Measurements from ENCODE around the gene SLCO3A1.
A peak's percentile ranks its signal among the peaks of the same experiment; 100 is the strongest.

Gene SLCO3A1

DNA sequence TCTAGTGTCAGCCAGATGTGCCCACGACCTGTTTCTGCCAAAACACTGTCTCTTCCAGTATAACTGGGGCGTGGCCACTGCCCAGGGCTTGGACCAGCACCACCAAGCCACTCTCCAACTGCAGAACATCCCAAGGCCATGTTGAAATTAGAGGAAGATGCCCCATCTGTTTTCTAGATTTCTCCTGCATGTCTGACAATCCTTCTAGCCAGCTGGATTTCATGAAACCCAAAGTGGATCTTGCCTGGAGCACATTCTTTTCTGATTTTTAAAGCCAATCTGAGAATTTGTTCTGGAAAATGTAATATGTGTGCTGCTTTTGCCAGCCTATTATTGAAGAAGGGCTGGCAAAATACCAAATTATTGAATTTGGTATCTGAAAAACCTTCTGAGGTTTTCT is 182.5 kb downstream of the SLCO3A1 start:
- H3K4me3 Mint-ChIP-seq, result no peak overlapping the region
- H3K9me3 Mint-ChIP-seq, result no peaks in the 10 kb centered on the region
- no peaks in the 10 kb centered on the region for H3K27me3 Mint-ChIP-seq
- DNase-seq (ENCODE audit: low spot score in 2 of 2) (no peak), ATAC-seq (replicated peaks; ENCODE audit: extremely low read depth, poor library complexity, severe bottlenecking) (no peak)
- H3K4me1 Mint-ChIP-seq, result peaks cover 53% of the 10 kb centered on the region
- no peak overlapping the region for H3K27ac Mint-ChIP-seq (ENCODE audit: low read depth)
- H3K36me3 Mint-ChIP-seq (ENCODE audit: insufficient read depth), result peaks cover 3% of the 10 kb centered on the region

DNA sequence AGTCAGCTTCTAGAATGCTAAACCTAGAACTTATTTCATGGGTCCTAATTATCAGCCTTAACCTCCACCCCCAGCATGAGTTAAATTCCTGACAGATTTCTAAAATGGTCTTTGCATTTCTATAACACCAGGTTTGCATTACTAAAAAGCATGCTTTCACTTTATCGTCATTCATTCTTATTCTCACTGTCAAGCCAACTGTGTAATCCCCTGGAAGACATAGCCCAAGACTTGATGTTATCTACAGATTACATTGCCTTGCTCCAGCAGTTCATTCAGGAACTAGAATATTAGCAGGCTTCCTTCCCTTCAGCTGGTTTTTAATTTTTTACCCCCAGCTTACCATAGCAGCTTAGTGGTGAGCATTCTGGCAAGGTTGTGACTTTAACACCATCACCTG is 184.0 kb downstream of the SLCO3A1 start:
- Mint-ChIP-seq H3K9me3 (no peaks in the 10 kb centered on the region), H3K27ac (ENCODE audit: low read depth) (no peak overlapping the region), H3K36me3 (ENCODE audit: insufficient read depth) (no peaks in the 10 kb centered on the region), H3K4me3 (no peak overlapping the region), H3K27me3 (no peaks in the 10 kb centered on the region), H3K4me1 (peaks cover 54% of the 10 kb centered on the region)
- DNase-seq (ENCODE audit: low spot score in 2 of 2) (no peak), ATAC-seq (replicated peaks; ENCODE audit: extremely low read depth, poor library complexity, severe bottlenecking) (no peak)

DNA sequence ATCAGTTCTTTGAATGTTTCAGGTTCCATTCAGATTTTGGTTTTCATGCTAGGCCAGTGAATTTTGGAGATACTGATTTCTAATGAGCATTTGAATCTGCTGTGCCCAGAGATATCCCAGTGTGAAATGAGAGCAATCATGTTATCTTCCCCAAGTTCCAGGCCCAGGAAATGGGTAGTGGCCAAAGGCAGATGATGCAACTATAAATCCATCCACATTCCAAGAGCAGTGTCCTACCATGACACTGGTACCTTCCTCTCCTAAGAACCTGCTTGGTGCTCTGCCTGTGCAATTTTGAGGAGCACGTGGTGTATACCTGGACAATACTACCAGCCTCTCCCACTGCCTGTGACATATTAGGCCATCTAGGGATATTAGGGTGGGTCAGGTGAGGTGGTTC is 186.8 kb downstream of the SLCO3A1 start:
- Mint-ChIP-seq H3K4me3 (no peak overlapping the region), H3K27me3 (no peaks in the 10 kb centered on the region), H3K4me1 (peaks cover 56% of the 10 kb centered on the region), H3K27ac (ENCODE audit: low read depth) (no peak overlapping the region), H3K36me3 (ENCODE audit: insufficient read depth) (no peaks in the 10 kb centered on the region), H3K9me3 (no peaks in the 10 kb centered on the region)
- ATAC-seq (replicated peaks; ENCODE audit: extremely low read depth, poor library complexity, severe bottlenecking) (no peak), DNase-seq (ENCODE audit: low spot score in 2 of 2) (no peak)

- Mint-ChIP-seq H3K4me1 (peaks cover 56% of the 10 kb centered on the region), H3K27me3 (no peaks in the 10 kb centered on the region), H3K36me3 (ENCODE audit: insufficient read depth) (no peaks in the 10 kb centered on the region), H3K4me3 (no peak overlapping the region), H3K9me3 (no peaks in the 10 kb centered on the region), H3K27ac (ENCODE audit: low read depth) (no peak overlapping the region)
- ATAC-seq (replicated peaks; ENCODE audit: extremely low read depth, poor library complexity, severe bottlenecking) (no peak), DNase-seq (ENCODE audit: low spot score in 2 of 2) (no peak)
Observed at GRCh38 chr15:92041371-92041770, 187.9 kb downstream of the SLCO3A1 start.

GRCh38 chr15:92043283-92043682 is 189.8 kb downstream of the SLCO3A1 start:
- Mint-ChIP-seq H3K36me3 (ENCODE audit: insufficient read depth) (no peaks in the 10 kb centered on the region), H3K27me3 (no peaks in the 10 kb centered on the region), H3K9me3 (no peaks in the 10 kb centered on the region), H3K27ac (ENCODE audit: low read depth) (no peak overlapping the region), H3K4me3 (no peak overlapping the region), H3K4me1 (peaks cover 54% of the 10 kb centered on the region)
- DNase-seq (ENCODE audit: low spot score in 2 of 2) (no peak), ATAC-seq (replicated peaks; ENCODE audit: extremely low read depth, poor library complexity, severe bottlenecking) (no peak)

DNA sequence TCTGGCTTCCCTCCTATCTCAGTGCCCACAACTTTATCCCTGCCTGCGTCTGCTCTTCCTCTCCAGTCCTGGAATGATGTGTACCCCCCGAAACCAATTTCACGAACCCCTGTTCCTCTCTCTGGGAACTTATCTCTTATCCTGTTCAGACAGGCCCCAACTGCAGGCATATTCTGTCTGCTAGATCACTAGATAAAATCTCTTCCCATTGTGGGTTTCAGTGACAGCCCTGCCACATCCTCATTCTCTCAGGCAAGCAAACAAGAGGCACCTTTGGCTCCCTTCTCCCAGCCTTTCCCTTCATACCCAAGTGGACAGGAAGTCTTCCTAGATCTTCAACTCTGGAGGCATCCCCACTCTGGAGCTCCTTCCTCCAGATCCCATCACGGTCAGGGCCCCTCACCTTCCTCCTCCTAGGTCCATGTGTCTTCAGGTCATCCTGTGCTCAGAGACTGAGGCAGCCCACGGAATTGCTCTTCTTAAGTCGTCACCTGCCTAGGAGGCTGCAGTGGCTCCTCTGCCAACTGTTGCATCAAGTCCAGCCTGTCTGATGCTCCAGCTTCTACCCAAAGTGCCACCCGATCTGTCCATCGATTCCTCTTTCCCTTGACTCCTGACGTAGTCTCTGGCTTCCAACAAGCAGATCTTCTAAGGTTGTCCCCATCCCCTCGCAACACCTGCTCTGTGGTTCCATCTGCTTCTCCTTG is 190.8 kb downstream of the SLCO3A1 start:
- Mint-ChIP-seq H3K27me3 (no peaks in the 10 kb centered on the region), H3K27ac (ENCODE audit: low read depth) (peak overlapping the region; percentile 78), H3K9me3 (no peaks in the 10 kb centered on the region), H3K4me3 (no peak overlapping the region), H3K36me3 (ENCODE audit: insufficient read depth) (no peaks in the 10 kb centered on the region), H3K4me1 (peaks cover 62% of the 10 kb centered on the region)
- ATAC-seq (replicated peaks; ENCODE audit: extremely low read depth, poor library complexity, severe bottlenecking) (no peak), DNase-seq (ENCODE audit: low spot score in 2 of 2) (no peak)

- no peaks in the 10 kb centered on the region for H3K27me3 Mint-ChIP-seq
- ATAC-seq (replicated peaks; ENCODE audit: extremely low read depth, poor library complexity, severe bottlenecking) (no peak), DNase-seq (ENCODE audit: low spot score in 2 of 2) (no peak)
- no peak overlapping the region for H3K27ac Mint-ChIP-seq (ENCODE audit: low read depth)
- H3K36me3 Mint-ChIP-seq (ENCODE audit: insufficient read depth), result peaks cover 2% of the 10 kb centered on the region
- peaks cover 52% of the 10 kb centered on the region for H3K4me1 Mint-ChIP-seq
- no peak overlapping the region for H3K4me3 Mint-ChIP-seq
- no peaks in the 10 kb centered on the region for H3K9me3 Mint-ChIP-seq
Observed at GRCh38 chr15:92047900-92048299, 194.4 kb downstream of the SLCO3A1 start.

GRCh38 chr15:92048739-92049138 is 195.2 kb downstream of the SLCO3A1 start:
- ATAC-seq (replicated peaks; ENCODE audit: extremely low read depth, poor library complexity, severe bottlenecking) (no peak), DNase-seq (ENCODE audit: low spot score in 2 of 2) (no peak)
- peaks cover 46% of the 10 kb centered on the region for H3K4me1 Mint-ChIP-seq
- no peak overlapping the region for H3K27ac Mint-ChIP-seq (ENCODE audit: low read depth)
- no peak overlapping the region for H3K4me3 Mint-ChIP-seq
- H3K27me3 Mint-ChIP-seq, result no peaks in the 10 kb centered on the region
- H3K9me3 Mint-ChIP-seq, result no peaks in the 10 kb centered on the region
- H3K36me3 Mint-ChIP-seq (ENCODE audit: insufficient read depth), result peaks cover 2% of the 10 kb centered on the region

DNA sequence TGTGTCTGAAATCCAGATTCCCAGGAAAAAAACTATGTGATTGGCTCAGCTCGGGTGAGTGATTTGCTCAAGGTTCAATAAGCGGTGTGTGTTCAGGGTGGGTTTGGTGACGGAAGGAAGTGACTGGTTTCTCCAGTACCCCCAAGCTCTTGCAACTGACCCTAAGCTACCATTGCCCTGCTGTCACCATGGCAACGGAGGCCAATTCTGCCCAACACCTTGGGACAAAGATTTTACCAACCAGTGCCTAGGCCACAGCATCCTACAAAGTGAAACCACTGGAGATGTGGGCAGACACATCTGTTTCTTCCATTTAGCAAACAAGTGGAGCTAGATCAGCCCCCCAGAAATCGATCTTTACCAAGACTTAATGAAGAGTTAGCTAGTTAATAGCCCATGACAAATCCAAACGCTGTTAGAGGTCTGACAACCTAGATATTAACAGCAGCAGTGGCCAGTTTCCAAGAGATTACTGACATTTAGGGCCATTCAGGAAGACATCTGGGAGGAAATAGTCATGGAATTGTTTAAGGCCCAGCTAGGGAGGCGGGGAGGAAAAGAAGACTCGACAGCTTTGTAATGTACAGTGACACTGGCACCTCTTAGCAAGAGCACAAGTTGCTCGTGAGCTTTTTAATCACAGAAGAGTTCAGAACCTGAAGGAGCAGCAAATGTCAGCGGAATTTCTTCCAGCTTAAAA is 195.9 kb downstream of the SLCO3A1 start:
- Mint-ChIP-seq H3K4me3 (no peak overlapping the region), H3K27me3 (no peaks in the 10 kb centered on the region)

DNA sequence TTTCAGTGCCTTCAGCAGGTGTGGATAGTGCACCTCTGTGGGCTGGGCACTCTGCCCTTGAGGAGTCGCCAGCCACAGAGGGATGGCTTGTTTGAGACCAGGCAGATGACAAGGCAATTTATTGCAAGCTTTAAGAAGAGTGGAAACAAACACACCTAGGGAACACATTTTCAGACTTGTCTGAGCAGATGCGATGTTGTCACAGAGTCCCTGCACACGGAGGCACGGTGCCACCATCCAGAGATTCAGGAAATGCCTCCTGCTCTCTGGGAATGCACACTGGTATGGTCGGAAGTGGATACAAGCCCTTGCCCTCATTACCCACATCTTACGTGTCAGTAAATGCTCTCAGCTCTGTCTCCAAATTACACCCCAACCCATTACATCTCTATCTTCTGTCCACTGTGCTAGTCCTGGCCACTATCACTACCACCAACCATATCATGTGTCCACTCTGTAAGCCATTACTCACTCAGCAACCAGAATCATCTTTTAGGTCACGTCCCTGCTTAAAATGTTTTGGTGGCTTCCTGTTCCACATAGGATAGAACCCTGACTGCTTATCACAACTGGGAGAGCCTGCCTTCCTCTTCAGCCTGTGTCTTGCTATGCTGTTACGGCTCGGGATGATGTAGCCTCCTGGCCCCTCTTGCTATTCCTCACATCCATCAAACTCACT is 196.9 kb downstream of the SLCO3A1 start:
- H3K4me1 Mint-ChIP-seq, result peaks cover 35% of the 10 kb centered on the region
- DNase-seq (ENCODE audit: low spot score in 2 of 2) (no peak), ATAC-seq (replicated peaks; ENCODE audit: extremely low read depth, poor library complexity, severe bottlenecking) (no peak)
- no peak overlapping the region for H3K4me3 Mint-ChIP-seq
- H3K9me3 Mint-ChIP-seq, result no peaks in the 10 kb centered on the region
- peaks cover 2% of the 10 kb centered on the region for H3K36me3 Mint-ChIP-seq (ENCODE audit: insufficient read depth)
- no peaks in the 10 kb centered on the region for H3K27me3 Mint-ChIP-seq
- no peak overlapping the region for H3K27ac Mint-ChIP-seq (ENCODE audit: low read depth)

More for the DNA sequence above, 195.9 kb downstream of the SLCO3A1 start:
- Mint-ChIP-seq H3K36me3 (ENCODE audit: insufficient read depth) (peaks cover 2% of the 10 kb centered on the region), H3K9me3 (no peaks in the 10 kb centered on the region), H3K27ac (ENCODE audit: low read depth) (no peak overlapping the region), H3K4me1 (peaks cover 39% of the 10 kb centered on the region)
- no peak for DNase-seq (ENCODE audit: low spot score in 2 of 2)
- ATAC-seq (replicated peaks; ENCODE audit: extremely low read depth, poor library complexity, severe bottlenecking), result no peak

- ATAC-seq (replicated peaks; ENCODE audit: extremely low read depth, poor library complexity, severe bottlenecking) (no peak), DNase-seq (ENCODE audit: low spot score in 2 of 2) (no peak)
- no peak overlapping the region for H3K4me3 Mint-ChIP-seq
- peaks cover 48% of the 10 kb centered on the region for H3K4me1 Mint-ChIP-seq
- no peak overlapping the region for H3K27ac Mint-ChIP-seq (ENCODE audit: low read depth)
- H3K36me3 Mint-ChIP-seq (ENCODE audit: insufficient read depth), result peaks cover 2% of the 10 kb centered on the region
- no peaks in the 10 kb centered on the region for H3K27me3 Mint-ChIP-seq
- H3K9me3 Mint-ChIP-seq, result no peaks in the 10 kb centered on the region
Observed at GRCh38 chr15:92051716-92052115, 198.2 kb downstream of the SLCO3A1 start.

GRCh38 chr15:92053753-92054316 is 200.3 kb downstream of the SLCO3A1 start:
- Mint-ChIP-seq H3K36me3 (ENCODE audit: insufficient read depth) (peaks cover 2% of the 10 kb centered on the region), H3K27me3 (no peaks in the 10 kb centered on the region)

More at GRCh38 chr15:92053753-92054316, 200.3 kb downstream of the SLCO3A1 start:
- no peaks in the 10 kb centered on the region for H3K9me3 Mint-ChIP-seq
- DNase-seq (ENCODE audit: low spot score in 2 of 2) (no peak), ATAC-seq (replicated peaks; ENCODE audit: extremely low read depth, poor library complexity, severe bottlenecking) (no peak)
- H3K4me1 Mint-ChIP-seq, result peaks cover 45% of the 10 kb centered on the region
- no peak overlapping the region for H3K27ac Mint-ChIP-seq (ENCODE audit: low read depth)
- H3K4me3 Mint-ChIP-seq, result no peak overlapping the region
